ENCODE measurements around the gene UBA6.

DNA sequence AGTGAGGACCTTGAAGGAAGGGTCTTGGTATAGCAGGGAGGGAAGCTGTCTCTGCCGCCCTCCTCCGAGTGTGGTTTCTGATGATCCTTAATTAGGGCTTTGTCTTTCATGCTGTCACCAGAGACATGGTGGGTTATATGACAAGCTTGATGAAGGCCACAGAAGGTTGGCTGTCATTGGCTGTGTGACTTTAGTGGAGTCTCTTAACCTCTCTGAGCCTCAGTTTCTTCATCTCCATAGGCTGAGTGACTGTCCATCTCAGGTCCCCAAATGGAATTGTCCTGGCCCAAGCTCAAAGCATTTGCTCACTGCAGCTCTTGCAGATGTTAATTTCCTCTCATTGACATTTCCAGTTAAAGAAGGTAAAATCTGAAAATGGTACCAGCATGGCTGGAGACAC, 16.6 kb upstream of the UBA6 start:
- no peak for TF ChIP-seq MAFK (IDR thresholded peaks at IDR 0.05; ENCODE audit: partially characterized antibody)
- TF ChIP-seq POLR2A (IDR thresholded peaks at IDR 0.05; ENCODE audit: low read length): no peak
